Chondrocyte (in vitro differentiated cells): ENCODE measurements around the gene STAT3. TPM values are rescaled to one million over a fixed set of nuclear protein-coding genes. Genes with fewer than 3 reads are reported as not detected.
"Not testable (repeated sequence)": the region's sequence is repeated elsewhere in the genome, so short reads cannot be mapped to it uniquely, and the experiment has no call there.

Experiments used
- DNase-seq: peaks from one replicate; pipeline ENCODE4 v3.0.0; 2021; ENCODE audit warnings: mixed read lengths, low spot score
- H3K27ac Mint-ChIP-seq: one replicate; pipeline ENCODE4 v1.8.0; 2021; ENCODE audit warnings: mild to moderate bottlenecking, moderate library complexity, mixed read lengths; ENCODE audit not compliant: unreplicated experiment
- H3K27me3 Mint-ChIP-seq: 2 replicates; pipeline ENCODE4 v1.8.0; 2021; ENCODE audit warnings: low read depth, mixed read lengths
- H3K36me3 Mint-ChIP-seq: 2 replicates; pipeline ENCODE4 v1.8.0; 2021; ENCODE audit warnings: low read depth, mixed read lengths
- H3K4me1 Mint-ChIP-seq: 2 replicates; pipeline ENCODE4 v1.8.0; 2021; ENCODE audit warnings: low read depth, mild to moderate bottlenecking, mixed read lengths
- H3K4me3 Mint-ChIP-seq: one replicate; pipeline ENCODE4 v1.8.0; 2021; ENCODE audit warnings: mild to moderate bottlenecking, moderate library complexity, mixed read lengths; ENCODE audit not compliant: unreplicated experiment
- H3K9me3 Mint-ChIP-seq: 2 replicates; pipeline ENCODE4 v1.8.0; 2021; ENCODE audit warnings: low read depth, mixed read lengths
- total RNA-seq: library from RNA; stranded (reverse); gene quantifications from 3 replicates; pipeline ENCODE4 v1.2.1, GENCODE V29; 2021
- TF ChIP-seq, protein P1 (sequence below): fragments of 200-600 bp; sonication (generic); IDR thresholded peaks from 2 replicates; pipeline ENCODE4 v1.5.0; 2021; ENCODE audit warnings: antibody characterized with exemption, mild to moderate bottlenecking, moderate library complexity

Gene STAT3
- total RNA-seq, 1 donor from 2014 or later, result 164 TPM

DNA sequence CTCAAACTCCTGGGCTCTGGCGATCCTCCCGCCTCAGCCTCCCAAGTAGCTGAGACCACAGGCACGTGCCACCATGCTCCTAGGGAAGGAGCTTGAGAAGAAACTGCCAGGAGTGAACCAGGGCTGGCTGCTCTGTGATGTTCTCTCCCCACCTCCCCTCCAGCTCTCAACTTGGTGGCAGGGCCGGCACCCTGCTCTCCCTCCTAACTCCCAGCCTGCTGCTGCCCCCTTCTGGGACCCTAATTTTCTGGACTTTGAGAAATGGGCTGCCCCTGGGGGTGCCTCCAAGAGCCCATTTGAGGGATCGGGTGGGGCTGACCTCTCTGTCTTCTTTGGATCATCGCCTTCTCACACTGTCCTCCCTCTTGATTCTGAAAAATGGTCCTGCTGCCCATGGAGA, 14.9 kb upstream of the STAT3 start:
- no peaks in the 10 kb centered on the region for H3K27me3 Mint-ChIP-seq
- H3K9me3 Mint-ChIP-seq, result no peaks in the 10 kb centered on the region
- H3K4me1 Mint-ChIP-seq, result peaks cover 70% of the 10 kb centered on the region
- H3K4me3 Mint-ChIP-seq, result no peak overlapping the region
- peaks cover 17% of the 10 kb centered on the region for H3K36me3 Mint-ChIP-seq
- TF ChIP-seq, protein P1, sequence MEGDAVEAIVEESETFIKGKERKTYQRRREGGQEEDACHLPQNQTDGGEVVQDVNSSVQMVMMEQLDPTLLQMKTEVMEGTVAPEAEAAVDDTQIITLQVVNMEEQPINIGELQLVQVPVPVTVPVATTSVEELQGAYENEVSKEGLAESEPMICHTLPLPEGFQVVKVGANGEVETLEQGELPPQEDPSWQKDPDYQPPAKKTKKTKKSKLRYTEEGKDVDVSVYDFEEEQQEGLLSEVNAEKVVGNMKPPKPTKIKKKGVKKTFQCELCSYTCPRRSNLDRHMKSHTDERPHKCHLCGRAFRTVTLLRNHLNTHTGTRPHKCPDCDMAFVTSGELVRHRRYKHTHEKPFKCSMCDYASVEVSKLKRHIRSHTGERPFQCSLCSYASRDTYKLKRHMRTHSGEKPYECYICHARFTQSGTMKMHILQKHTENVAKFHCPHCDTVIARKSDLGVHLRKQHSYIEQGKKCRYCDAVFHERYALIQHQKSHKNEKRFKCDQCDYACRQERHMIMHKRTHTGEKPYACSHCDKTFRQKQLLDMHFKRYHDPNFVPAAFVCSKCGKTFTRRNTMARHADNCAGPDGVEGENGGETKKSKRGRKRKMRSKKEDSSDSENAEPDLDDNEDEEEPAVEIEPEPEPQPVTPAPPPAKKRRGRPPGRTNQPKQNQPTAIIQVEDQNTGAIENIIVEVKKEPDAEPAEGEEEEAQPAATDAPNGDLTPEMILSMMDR, result peak; percentile 40
- peak; percentile 57 for DNase-seq
- H3K27ac Mint-ChIP-seq, result peak overlapping the region; percentile 81

DNA sequence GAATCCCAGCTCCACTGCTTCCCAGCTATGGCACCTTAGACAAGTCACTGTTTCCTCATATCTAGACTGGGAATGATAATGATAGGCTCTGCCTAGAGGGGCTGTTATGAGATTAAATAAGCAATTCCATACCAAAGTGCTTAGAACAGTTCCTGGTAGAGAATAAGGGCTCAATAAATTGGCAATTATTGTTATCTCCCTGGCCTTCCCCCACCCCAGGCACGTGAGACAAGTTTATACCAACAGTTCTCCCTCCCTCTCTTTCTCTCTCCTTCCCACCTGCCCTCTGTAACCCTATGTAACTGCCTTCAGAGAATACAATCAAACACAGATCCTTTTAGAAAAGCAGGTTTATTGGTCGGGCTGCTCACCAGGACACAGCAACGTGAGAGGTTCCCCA, 13.9 kb upstream of the STAT3 start:
- no peak for DNase-seq
- Mint-ChIP-seq H3K4me1 (peaks cover 62% of the 10 kb centered on the region), H3K4me3 (peak overlapping the region; percentile 10), H3K27me3 (no peaks in the 10 kb centered on the region), H3K27ac (peak overlapping the region; percentile 69), H3K9me3 (no peaks in the 10 kb centered on the region), H3K36me3 (peaks cover 17% of the 10 kb centered on the region)
- TF ChIP-seq, protein P1, result no peak

DNA sequence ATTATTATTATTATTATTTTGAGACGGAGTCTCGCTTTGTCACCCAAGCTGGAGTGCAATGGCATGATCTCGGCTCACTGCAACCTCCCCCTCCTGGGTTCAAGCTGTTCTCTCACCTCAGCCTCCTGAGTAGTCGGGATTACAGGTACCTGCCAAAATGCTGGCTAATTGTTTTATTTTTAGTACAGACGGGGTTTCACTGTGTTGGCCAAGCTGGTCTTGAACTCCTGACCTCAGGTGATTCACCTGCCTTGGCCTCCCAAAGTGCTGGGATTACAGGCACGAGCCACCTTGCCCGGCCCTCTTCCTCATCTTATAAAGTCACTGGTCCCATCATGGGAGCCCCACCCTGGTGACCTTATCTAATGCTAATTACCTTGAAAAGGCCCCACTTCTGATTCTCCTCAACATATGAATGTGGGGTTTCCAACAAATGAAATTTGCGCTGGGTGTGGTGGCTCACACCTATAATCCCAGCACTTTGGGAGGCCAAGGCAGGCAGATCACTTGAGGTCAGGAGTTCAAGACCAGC, 12.7 kb upstream of the STAT3 start:
- Mint-ChIP-seq H3K4me1 (peaks cover 50% of the 10 kb centered on the region), H3K36me3 (peaks cover 15% of the 10 kb centered on the region), H3K27ac (peak overlapping the region; percentile 66)
- not testable (repeated sequence) for DNase-seq, H3K4me3 Mint-ChIP-seq, H3K9me3 Mint-ChIP-seq, H3K27me3 Mint-ChIP-seq

DNA sequence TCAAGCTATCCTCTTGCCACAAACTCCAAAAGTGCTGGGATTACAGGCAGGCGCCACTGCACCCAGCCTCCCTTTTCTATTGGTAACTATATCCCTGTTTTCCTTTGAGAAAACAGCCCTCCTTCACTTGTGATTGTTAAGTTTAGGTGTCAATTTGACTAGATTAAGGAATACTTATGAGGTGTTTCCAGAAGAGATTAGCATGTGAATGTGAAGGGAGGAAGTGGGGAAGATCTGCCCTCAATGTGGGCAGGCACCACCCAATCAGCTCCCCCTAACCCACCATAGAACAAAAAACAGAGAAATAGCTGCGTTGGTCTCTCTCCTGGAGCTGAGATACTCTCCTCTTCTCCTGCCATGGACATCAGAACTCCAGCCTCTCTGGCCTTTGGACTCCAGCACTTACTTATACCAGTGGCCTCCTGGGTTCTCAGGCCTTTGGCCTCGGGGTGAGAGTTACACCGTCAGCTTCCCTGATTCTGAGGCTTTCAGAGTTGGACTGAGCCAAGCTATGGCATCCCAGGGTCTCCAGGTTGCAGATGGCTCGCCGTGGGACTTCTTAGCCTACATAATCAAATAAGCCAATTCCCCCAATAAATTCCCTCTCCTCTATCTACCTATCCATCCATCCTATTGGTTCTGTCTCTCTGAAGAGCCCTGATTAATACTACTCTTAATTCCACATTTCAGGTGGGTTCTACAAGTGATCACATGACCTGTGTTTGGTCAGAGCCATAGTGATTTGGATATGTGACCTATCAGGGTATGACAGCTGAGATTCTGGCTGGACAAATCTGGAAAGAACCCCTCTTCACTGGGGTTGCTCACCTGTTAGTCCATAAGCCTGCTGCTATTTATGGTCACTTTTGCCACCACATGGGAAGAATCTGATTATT, 12.0 kb upstream of the STAT3 start:
- H3K4me3 Mint-ChIP-seq, result no peak overlapping the region
- peaks cover 13% of the 10 kb centered on the region for H3K36me3 Mint-ChIP-seq
- H3K4me1 Mint-ChIP-seq, result peaks cover 48% of the 10 kb centered on the region
- H3K27ac Mint-ChIP-seq, result peak overlapping the region; percentile 61
- H3K9me3 Mint-ChIP-seq, result no peaks in the 10 kb centered on the region
- TF ChIP-seq, protein P1, result no peak
- peak; percentile 13 for DNase-seq
- no peaks in the 10 kb centered on the region for H3K27me3 Mint-ChIP-seq

DNA sequence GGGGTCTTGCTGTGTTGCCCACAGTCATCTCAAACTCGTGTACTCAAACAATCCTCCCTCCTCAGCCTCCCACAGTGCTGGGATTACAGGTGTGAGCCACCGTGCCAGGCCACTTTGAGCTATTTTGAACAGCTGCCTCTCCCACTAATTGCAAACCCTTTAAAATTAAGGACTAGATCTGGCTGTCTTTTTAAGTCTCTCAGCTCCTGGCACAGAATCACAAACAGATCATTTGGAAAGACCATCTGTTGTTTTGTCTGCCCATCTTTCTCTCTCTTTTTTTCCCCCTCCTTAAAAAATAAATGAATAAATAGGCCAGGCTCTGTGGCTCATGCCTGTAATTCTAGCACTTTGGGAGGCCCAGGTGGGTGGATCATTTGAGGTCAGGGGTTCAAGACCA, 10.9 kb upstream of the STAT3 start:
- H3K4me1 Mint-ChIP-seq, result peaks cover 48% of the 10 kb centered on the region

DNA sequence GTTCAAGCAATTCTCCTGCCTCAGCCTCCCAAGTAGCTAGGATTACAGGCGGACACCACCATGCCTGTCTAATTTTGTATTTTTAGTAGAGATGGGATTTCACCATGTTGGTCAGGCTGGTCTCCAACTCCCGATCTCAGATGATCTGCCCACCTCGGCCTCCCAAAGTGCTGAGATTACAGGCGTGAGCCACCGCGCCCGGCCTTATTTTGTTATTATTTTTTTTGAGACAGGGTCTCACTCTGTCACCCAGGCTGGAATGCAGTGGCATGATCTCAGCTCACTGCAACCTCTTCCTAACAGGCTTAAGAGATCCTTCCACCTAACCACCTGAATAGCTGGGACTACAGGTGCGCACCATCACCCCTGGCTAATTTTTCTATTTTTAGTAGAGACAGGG, 7.4 kb upstream of the STAT3 start:
- H3K36me3 Mint-ChIP-seq, H3K9me3 Mint-ChIP-seq, H3K4me3 Mint-ChIP-seq, H3K27ac Mint-ChIP-seq, H3K27me3 Mint-ChIP-seq: not testable (repeated sequence)
- H3K4me1 Mint-ChIP-seq, result peaks cover 23% of the 10 kb centered on the region
- DNase-seq, result peak; percentile 20

More for the DNA sequence above, 10.9 kb upstream of the STAT3 start:
- Mint-ChIP-seq H3K9me3 (no peaks in the 10 kb centered on the region), H3K36me3 (peaks cover 10% of the 10 kb centered on the region), H3K27ac (peak overlapping the region; percentile 42), H3K4me3 (no peak overlapping the region), H3K27me3 (no peaks in the 10 kb centered on the region)
- TF ChIP-seq, protein P1, result no peak
- DNase-seq, result peak; percentile 11
